Suprapubic skin (tissue), 4 donors: Measurements from ENCODE around the gene C20orf141. TPM values are rescaled to one million over a fixed set of nuclear protein-coding genes. Genes with fewer than 3 reads are reported as not detected.

Experiments
- DNase-seq, 2 donors: peaks; one replicate each; pipeline ENCODE4 v3.0.0-alpha.2; 2019; ENCODE audit warnings: low spot score in 2 of 2
- H3K27ac ChIP-seq: fragments of 200-600 bp; sonication (generic); one replicate; pipeline ENCODE4 v1.5.1; 2019
- H3K27me3 ChIP-seq: fragments of 200-600 bp; sonication (generic); one replicate; pipeline ENCODE4 v1.5.1; 2019
- H3K36me3 ChIP-seq: fragments of 200-600 bp; sonication (generic); one replicate; pipeline ENCODE4 v1.5.1; 2019
- H3K4me1 ChIP-seq: fragments of 200-600 bp; sonication (generic); one replicate; pipeline ENCODE4 v1.5.1; 2019
- H3K4me3 ChIP-seq: fragments of 200-600 bp; sonication (generic); one replicate; pipeline ENCODE4 v1.5.1; 2019; ENCODE audit warnings: mild to moderate bottlenecking
- H3K9me3 ChIP-seq: fragments of 200-600 bp; sonication (generic); one replicate; pipeline ENCODE4 v1.5.1; 2019
- EP300 ChIP-seq: sonication (generic); formaldehyde crosslinking; IDR thresholded peaks from one replicate; pipeline ENCODE4 v1.6.1; 2017; ENCODE audit warnings: antibody characterized with exemption
- POLR2A ChIP-seq, 2 donors: fragments of 450-650 bp; IDR thresholded peaks; one replicate each; pipeline ENCODE4 v1.6.1; 2017; ENCODE audit warnings: antibody characterized with exemption in 2 of 2, mild to moderate bottlenecking in 2 of 2, moderate library complexity in 2 of 2
- POLR2AphosphoS5 ChIP-seq, 3 donors: sonication (generic); formaldehyde crosslinking; IDR thresholded peaks; one replicate each; pipeline ENCODE4 v1.6.1; 2017; ENCODE audit warnings: antibody characterized with exemption in 3 of 3
- WGBS: methylation state at CpG from one replicate; pipeline ENCODE4 v1.1.5; 2018; 5-methylcytosine and 5-hydroxymethylcytosine counted together
- total RNA-seq, 4 donors: library from RNA; depleted of rRNA; stranded (reverse); fragments of >200 nt; gene quantifications; one replicate each; pipeline ENCODE4 v1.1.0, GENCODE V29; 2016
- TF ChIP-seq, protein P1 (sequence below), 2 donors: fragments of 200-600 bp in 1 of 2; fragments of 450-650 bp in 1 of 2; sonication (generic) in 1 of 2; IDR thresholded peaks; one replicate each; pipeline ENCODE4 v1.5.1; 2016 to 2019; ENCODE audit warnings: antibody characterized with exemption in 2 of 2, mild to moderate bottlenecking in 1 of 2, moderate library complexity in 1 of 2

C20orf141 gene
- total RNA-seq, 4 donors from 2014 or later = not detected

DNA sequence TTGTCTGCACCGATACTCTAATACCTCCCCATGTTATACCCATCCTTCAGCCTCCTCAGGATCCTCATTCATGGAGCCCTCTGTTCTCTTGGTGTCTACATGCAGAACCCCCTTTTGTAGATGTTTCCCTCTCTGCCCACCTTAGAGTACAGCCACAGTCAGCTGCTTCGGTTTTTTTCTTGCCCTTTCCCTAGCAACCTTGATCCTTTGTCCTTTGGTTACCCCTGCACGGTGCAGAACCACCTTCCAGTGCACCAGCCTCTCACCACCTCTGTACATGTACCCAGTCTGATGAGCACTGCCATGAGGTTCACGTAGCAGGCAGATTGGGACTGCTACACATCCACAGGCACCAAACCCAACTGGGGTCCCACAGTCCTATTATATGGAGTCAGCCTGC lies 33.0 kb downstream of the C20orf141 start:
- Histone ChIP-seq H3K36me3 (no peaks in the 10 kb centered on the region), H3K4me1 (no peaks in the 10 kb centered on the region), H3K27ac (no peak overlapping the region), H3K27me3 (no peaks in the 10 kb centered on the region), H3K4me3 (no peak overlapping the region), H3K9me3 (no peaks in the 10 kb centered on the region)
- WGBS = 95% methylated on average over 4 of the region's 4 CpGs
- DNase-seq = no peak
- TF ChIP-seq, protein P1, sequence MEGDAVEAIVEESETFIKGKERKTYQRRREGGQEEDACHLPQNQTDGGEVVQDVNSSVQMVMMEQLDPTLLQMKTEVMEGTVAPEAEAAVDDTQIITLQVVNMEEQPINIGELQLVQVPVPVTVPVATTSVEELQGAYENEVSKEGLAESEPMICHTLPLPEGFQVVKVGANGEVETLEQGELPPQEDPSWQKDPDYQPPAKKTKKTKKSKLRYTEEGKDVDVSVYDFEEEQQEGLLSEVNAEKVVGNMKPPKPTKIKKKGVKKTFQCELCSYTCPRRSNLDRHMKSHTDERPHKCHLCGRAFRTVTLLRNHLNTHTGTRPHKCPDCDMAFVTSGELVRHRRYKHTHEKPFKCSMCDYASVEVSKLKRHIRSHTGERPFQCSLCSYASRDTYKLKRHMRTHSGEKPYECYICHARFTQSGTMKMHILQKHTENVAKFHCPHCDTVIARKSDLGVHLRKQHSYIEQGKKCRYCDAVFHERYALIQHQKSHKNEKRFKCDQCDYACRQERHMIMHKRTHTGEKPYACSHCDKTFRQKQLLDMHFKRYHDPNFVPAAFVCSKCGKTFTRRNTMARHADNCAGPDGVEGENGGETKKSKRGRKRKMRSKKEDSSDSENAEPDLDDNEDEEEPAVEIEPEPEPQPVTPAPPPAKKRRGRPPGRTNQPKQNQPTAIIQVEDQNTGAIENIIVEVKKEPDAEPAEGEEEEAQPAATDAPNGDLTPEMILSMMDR (IDR thresholded peaks at IDR 0.05) = no peak
- TF ChIP-seq POLR2AphosphoS5 (IDR thresholded peaks at IDR 0.05) = no peak
- no peak for TF ChIP-seq EP300
- no peak for TF ChIP-seq POLR2A (IDR thresholded peaks at IDR 0.05)

DNA sequence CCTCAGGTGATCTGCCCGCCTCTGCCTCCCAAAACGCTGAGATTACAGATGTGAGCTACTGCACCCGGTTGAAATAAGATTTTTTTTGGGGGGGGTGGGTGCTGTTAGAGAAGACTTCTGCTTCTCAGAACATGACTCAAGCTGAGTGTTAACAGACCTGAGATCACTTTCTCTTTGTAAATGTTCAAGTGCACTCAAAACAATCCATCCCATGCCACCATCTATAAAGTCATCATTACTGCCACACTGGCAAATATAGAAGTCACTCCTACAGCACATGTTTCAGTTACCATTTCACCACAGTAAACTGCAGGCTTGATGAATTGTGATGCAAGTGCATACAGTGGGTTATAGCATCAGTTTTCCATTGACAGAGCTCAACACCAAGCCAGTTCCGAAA lies 34.7 kb downstream of the C20orf141 start:
- H3K27ac ChIP-seq = no peak overlapping the region
- H3K36me3 ChIP-seq = no peaks in the 10 kb centered on the region
- TF ChIP-seq, protein P1 (IDR thresholded peaks at IDR 0.05) = no peak
- no peak for TF ChIP-seq EP300
- TF ChIP-seq POLR2AphosphoS5 (IDR thresholded peaks at IDR 0.05) = no peak
- no peak for TF ChIP-seq POLR2A (IDR thresholded peaks at IDR 0.05)
- no peaks in the 10 kb centered on the region for H3K27me3 ChIP-seq
- H3K9me3 ChIP-seq = no peaks in the 10 kb centered on the region
- no peaks in the 10 kb centered on the region for H3K4me1 ChIP-seq
- no peak overlapping the region for H3K4me3 ChIP-seq
- DNase-seq = no peak
- WGBS = 91% methylated on average over 4 of the region's 4 CpGs

DNA sequence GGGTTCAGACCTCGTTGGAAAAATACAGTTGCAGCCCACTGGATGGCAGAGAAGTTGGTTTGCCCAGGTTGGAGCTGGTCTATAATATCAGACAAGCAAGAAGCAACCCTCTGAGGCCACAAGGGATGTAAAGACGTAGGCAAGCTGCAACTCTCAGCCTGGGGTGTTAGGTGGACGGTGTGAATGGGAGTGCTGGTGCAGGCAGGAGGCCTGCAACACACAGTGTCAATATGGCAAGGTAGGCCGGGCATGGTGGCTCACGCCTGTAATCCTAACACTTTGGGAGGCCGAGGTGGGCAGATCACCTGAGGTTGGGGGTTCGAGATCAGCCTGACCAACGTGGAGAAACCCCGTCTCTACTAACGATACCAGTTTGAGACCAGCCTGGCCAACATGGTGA lies 36.3 kb downstream of the C20orf141 start:
- WGBS = 87% methylated on average over 10 of the region's 10 CpGs
- H3K4me1 ChIP-seq = no peaks in the 10 kb centered on the region
- no peaks in the 10 kb centered on the region for H3K36me3 ChIP-seq
- H3K27ac ChIP-seq = no peak overlapping the region
- H3K4me3 ChIP-seq = no peak overlapping the region
- no peak for TF ChIP-seq POLR2AphosphoS5 (IDR thresholded peaks at IDR 0.05)
- TF ChIP-seq, protein P1 (IDR thresholded peaks at IDR 0.05) = no peak
- TF ChIP-seq EP300 = no peak
- TF ChIP-seq POLR2A (IDR thresholded peaks at IDR 0.05) = no peak
- H3K9me3 ChIP-seq = no peaks in the 10 kb centered on the region
- no peak for DNase-seq
- no peaks in the 10 kb centered on the region for H3K27me3 ChIP-seq

DNA sequence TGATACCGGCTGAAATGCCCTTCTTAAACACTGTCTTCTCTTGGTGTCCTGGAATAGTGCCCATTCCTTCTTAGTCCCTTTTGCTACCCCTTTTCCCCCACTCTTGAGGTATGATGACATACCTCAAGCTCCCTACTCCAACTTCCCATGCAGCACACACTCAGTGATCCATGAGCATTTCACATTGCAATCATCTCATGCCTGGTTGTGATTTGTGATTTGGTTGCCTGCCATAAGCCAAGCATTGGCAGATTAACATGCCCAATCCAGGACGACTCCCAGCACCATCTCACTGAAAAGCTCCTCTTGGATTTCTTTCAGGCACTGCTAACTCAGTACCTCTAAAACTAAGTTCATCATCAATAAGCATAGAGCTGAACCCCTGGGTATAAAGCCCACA lies 43.8 kb downstream of the C20orf141 start:
- H3K27me3 ChIP-seq = no peaks in the 10 kb centered on the region

GRCh38 chr20:2859330-2860121 lies 44.7 kb downstream of the C20orf141 start:
- Histone ChIP-seq H3K4me3 (no peak overlapping the region), H3K9me3 (no peaks in the 10 kb centered on the region), H3K4me1 (no peaks in the 10 kb centered on the region), H3K27ac (no peak overlapping the region), H3K27me3 (no peaks in the 10 kb centered on the region), H3K36me3 (peaks cover 42% of the 10 kb centered on the region)
- TF ChIP-seq EP300 = no peak
- TF ChIP-seq POLR2AphosphoS5 (IDR thresholded peaks at IDR 0.05) = no peak
- no peak for TF ChIP-seq POLR2A (IDR thresholded peaks at IDR 0.05)
- TF ChIP-seq, protein P1 (IDR thresholded peaks at IDR 0.05) = no peak
- 78% methylated on average over 1 of the region's 4 CpGs for WGBS
- no peak for DNase-seq

More for the DNA sequence above, 43.8 kb downstream of the C20orf141 start:
- TF ChIP-seq POLR2AphosphoS5 (IDR thresholded peaks at IDR 0.05) = no peak
- TF ChIP-seq, protein P1 (IDR thresholded peaks at IDR 0.05) = no peak
- Histone ChIP-seq H3K27ac (no peak overlapping the region), H3K4me1 (no peaks in the 10 kb centered on the region), H3K36me3 (peaks cover 33% of the 10 kb centered on the region), H3K9me3 (no peaks in the 10 kb centered on the region), H3K4me3 (no peak overlapping the region)
- WGBS = 85% methylated on average over 2 of the region's 2 CpGs
- no peak for DNase-seq
